Activated CD8-positive, alpha-beta memory T cell treated with anti-CD3 and anti-CD28 coated beads, Interleukin-2, amount 10 ng/mL, durations not matched to agents 7 days and 5 days (primary cell): Measurements from ENCODE around the gene KLHL12. TPM values are rescaled to one million over a fixed set of nuclear protein-coding genes. Genes with fewer than 3 reads are reported as not detected.

Experiments used
- total RNA-seq, 2 experiments: library from RNA; stranded (reverse); gene quantifications; one replicate each; pipeline ENCODE4 v1.2.3, GENCODE V29; 2021

KLHL12 gene
- total RNA-seq, 2 experiments from 2014 or later = 30.8 to 32.7 TPM

Other genes starting within 250 kb of the KLHL12 start
- not detected for gene SYT2, start 216.8 kb downstream of the KLHL12 start, total RNA-seq
- gene KDM5B, start 118.8 kb downstream of the KLHL12 start, total RNA-seq = 10 to 100 TPM; 31.1 to 69.9 TPM
- under 1 TPM; 0.58 to 0.94 TPM for gene PCAT6, start 116.3 kb downstream of the KLHL12 start, total RNA-seq
- 10 to 100 TPM; 11.5 to 15.3 TPM for gene RABIF, start 38.1 kb downstream of the KLHL12 start, total RNA-seq
- gene ADIPOR1, start 31.1 kb upstream of the KLHL12 start, total RNA-seq = 10 to 100 TPM; 71.8 to 79.2 TPM
- gene CYB5R1, start 40.0 kb upstream of the KLHL12 start, total RNA-seq = 10 to 100 TPM; 17.5 to 19.2 TPM
- gene TMEM183A, start 80.1 kb upstream of the KLHL12 start, total RNA-seq = 10 to 100 TPM; 75.7 to 78.7 TPM
- gene PPFIA4, start 99.3 kb upstream of the KLHL12 start, total RNA-seq = 10 to 100 TPM in 1 of 2 experiments, 1 to 10 TPM in 1; 4.6 to 17.9 TPM
- not detected for gene MYOG, start 158.8 kb upstream of the KLHL12 start, total RNA-seq
- not detected for gene ADORA1, start 200.5 kb upstream of the KLHL12 start, total RNA-seq
- not detected for gene MYBPH, start 248.6 kb upstream of the KLHL12 start, total RNA-seq